Cerebellar cortex (tissue), 1 donor: ENCODE measurements around the gene NAP1L4.

ENCODE experiments used
- DNase-seq: peaks from one replicate; pipeline ENCODE4 v3.0.0-alpha.2; 2015; ENCODE audit warnings: low spot score

The NAP1L4 gene

DNA sequence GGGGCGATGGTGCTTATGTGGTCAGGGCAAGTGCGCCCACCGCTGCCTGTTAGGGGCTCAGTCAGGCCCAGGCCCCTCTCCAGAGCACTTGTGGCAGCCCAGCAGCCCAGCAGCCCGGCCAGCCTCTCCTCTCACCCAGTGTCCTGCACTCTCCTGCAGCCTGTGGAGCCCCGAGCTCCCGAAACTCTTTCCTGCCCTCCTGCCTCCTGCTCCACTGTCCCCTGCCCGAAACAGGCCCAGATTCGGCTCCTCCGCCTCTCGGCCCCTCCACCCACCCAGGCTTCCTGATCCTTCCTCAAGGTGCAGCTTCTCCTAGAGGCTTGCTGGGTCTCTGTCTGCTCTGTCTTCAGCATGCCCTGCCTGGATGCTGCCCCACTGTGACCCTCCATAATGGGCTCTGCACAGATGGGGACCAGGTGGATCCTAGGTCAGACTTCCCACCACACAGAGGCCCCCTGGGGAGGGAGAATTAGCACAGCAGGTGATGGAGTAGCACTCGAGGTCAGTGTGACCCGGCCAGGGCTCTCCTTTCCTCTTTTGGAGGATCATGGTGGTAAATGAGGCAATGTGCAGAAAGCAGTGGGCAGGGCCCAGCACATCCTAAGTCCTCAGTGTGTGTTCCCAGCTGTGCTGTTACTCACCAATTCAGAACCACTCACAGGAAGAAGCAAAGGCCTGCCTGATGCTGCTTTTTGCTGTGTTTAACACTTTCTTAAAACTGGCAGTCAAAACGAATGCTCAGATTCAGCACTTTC, 18.6 kb upstream of the NAP1L4 start:
- no peak for DNase-seq

GRCh38 chr11:3010004-3010403, 17.9 kb upstream of the NAP1L4 start:
- DNase-seq = no peak

DNA sequence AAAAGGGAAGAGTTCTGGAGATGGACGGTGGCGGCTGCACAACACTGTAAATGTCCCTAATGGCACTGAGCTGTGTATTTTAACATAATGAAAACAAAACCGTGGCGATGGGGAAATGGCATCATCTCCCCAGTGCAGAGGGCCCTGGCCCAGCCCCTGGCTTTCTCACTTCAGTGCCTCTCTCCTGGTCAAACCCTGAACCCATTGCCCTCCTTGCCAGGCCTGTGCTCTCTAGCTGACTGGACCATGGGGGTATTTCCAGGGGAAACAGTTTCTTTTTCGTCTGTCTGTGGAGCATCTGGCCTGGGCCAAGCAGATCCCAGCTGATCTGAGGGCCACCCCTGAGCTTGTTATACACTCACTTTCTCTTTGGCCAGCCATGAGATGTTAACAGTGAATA, 17.4 kb upstream of the NAP1L4 start:
- DNase-seq = no peak

GRCh38 chr11:3008746-3009336, 16.7 kb upstream of the NAP1L4 start:
- DNase-seq = no peak

DNA sequence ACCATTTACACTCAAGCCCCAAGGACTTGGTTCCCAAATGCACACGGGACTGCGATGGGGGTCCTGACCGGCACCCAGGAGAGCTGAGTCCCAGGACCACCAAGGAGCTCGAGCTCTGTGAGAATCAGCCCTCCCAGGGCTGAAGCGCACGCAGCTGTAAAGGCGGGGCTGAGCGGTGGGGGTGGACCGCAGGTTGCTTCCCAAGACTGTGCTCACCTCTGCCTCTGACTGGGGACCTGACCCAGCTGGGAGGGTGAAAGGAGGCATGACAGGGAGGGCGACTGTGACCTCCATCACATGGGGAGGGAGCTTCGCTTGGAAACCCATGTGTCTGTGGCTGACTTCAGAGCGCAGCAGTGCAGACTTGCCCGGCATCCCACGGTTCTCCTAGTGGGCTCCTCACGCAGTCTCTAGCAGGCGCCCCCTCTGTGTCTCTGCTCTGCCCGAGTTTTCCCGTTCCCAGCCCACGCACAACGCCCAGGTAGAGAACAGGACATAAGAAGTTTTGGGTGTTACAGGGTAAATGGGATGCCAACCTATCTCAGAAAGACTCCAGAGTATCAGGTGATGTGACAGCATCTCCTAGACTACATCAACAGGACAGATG, 15.4 kb upstream of the NAP1L4 start:
- no peak for DNase-seq

DNA sequence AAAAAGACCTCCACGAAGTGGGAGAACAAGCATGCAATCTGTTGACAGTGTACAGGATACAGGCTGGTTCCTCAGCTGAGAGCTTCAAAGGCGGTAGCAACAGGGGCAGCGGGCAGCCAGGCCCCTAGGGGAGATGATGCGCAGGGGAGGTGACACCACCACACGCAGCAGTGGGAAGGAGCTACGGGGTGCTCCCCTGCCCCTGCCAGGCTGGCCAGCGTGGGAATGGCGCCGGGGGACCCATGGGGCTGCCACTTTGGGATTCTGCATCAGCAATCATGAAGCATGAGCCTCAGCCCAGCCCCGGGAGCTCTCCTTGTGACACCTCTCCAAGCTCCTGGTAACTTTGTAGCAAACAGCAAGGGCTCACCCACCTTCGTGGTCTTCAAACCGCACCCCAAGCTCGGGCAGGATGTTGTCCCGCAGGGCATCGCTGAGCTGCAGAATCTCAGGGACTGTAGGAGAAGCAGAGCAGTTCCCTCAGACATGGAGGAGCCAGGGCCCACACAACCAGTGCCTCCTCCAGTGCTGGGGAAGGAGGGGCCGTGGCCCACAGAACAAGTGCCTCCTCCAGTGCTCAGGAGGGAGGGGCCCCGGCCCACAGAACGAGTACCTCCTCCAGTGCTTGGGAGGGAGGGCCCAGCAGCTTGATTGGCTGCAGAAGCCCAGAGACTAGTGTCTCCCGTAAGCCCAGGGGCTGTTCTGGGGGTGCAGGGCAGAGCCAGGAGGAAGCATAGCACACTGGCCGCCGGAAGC, 14.6 kb upstream of the NAP1L4 start:
- no peak for DNase-seq

DNA sequence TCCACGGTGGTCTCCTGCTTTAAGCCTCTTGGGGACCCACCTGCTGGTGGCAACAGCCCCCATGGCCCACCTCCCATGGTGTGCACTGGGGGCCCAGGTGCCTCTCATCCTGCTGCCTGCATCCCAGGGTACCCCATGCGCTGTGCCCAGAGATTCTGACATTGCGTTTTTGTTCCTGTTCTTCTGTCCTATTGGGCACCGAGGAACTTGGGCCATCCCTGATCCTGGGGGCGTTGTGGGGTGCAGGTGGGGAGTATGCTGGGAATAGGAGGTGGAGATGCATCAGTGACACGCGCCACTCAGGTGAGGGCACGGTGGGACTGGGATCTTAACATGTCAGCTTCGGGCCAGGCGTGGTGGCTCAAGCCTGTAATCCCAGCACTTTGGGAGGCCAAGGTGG, 12.4 kb upstream of the NAP1L4 start:
- no peak for DNase-seq

DNA sequence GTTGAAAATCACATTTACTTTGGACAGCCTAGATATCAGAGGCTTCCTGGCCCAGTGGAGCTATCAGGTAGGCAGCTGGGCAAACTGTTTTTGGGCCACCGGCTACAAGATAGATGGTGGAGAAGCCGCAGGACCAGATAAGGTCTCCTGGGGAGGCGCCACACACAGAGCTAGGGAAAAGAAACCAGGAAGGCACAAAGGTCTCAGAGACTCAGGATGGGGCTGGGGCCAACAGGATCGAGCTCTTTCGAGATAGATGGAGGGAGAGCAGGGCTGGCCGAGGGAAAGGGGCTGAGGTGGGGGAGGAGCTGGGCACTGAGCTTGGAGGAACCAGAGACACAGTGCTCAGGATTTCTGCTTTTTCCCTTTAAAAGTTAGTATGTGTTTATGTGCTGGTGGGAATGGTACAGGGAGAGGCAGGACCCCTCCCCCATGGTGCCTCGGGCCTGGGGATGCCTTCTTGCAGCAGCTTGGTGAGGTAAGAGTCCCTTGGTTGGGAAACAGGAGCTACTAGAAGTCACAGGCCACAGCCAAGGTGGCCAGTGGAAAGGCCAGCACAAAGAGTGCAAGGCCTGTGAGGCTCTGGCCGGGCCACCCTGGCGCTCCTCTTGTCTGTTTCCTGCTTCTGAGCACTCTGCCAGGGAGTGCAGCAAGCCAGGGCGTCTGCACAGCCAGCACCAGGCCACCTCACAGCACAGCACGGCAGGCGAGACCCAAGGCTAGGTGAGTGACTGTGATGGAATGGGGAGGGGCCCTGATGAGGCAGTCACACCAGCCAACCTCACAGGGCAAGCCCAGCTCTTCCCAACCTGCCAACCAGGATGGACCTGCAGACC, 11.5 kb upstream of the NAP1L4 start:
- DNase-seq = no peak

DNA sequence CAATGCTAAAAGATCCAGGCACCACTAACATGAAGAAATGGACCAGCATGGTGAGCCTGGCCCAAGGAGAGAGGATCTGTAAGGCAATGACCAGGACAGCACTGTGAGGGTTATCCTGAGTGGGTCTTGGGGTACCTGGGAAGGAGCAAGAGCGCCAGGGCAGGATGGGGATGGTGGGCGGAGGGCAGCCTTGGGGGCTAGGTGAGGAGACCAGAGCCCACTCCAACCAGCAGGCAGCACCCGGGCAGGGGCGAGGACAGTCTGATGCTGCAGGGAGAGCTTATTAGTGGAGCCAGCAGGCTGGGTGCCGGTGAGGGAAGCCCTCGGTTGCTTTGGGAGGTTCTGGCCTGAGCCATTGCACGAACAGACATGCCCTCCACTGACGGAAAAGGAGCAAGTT, 10.7 kb upstream of the NAP1L4 start:
- DNase-seq = no peak

DNA sequence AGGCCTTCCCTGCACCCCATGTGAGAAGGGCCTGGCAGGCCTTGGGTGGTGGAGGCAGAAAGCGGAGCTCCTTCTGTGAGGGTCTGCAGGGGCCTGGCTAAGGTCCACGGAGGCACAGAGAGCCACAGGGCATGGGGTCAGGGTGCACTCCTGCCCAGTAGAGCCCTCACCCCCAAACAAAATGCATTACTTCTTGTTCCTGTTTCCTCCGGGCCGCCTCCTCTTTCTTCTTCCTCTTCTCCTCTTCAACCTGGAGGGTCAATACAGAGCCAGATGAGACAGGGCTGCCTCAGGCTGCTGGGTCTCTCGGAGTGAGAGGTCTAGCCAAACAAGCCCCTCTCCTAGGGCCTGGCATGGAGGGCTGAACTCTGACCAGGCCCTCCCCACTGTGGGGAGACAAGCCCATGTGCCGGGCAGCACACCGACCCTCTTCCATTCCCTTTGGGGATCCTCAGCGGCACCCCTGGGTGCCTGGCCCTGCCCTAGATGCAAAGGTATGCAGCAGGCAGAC, 10.3 kb upstream of the NAP1L4 start:
- no peak for DNase-seq

DNA sequence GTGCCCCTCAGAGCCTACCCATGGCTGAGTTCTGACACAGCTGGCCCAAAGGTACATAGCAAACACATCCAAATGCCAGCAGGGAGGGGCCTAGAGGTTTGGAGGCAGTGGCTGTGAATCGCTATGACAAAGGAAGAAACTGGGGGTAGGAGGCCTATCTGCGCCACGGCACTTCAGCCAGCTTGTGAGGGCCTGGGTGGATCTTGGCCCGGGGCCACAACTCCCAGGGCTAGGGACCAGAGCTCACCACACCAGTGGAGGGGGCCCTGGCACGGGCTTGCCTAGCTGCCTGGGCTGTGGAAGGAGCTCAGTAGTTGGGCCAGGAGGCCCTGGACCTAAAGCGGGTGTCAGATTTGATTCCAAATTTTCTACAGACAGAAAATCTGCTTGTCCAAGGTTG, 9.4 kb upstream of the NAP1L4 start:
- no peak for DNase-seq

- peak; percentile 18 for DNase-seq
These were observed 8.2 kb upstream of the NAP1L4 start for GRCh38 chr11:3000032-3000961.

DNA sequence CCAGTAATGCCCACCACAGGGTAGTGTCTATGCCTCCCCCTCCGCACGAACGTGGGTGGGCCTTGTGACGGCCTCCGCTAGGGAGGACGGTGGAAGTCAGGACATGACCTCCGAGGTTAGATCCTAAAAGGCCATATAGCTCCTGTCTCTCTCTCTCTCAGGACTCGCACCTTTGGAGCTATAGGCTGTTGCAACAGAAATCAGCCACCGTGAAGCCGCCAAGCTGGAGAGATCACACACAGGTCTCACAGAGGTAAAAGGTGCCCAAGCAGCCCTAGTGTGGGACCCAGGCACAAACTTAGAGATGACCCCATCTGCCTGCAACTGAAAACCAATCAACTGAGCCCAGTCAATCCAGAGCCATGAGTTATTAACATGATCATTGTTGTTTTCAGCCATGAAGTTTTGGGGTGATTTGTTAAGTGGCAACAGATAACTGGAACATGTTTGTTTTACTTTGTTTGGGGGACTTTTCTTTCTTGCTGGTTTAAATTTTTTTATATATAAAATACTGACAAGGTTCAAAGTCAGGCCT, 7.4 kb upstream of the NAP1L4 start:
- DNase-seq = no peak

- DNase-seq = no peak
These were observed 6.1 kb upstream of the NAP1L4 start for GRCh38 chr11:2998073-2998850.

DNA sequence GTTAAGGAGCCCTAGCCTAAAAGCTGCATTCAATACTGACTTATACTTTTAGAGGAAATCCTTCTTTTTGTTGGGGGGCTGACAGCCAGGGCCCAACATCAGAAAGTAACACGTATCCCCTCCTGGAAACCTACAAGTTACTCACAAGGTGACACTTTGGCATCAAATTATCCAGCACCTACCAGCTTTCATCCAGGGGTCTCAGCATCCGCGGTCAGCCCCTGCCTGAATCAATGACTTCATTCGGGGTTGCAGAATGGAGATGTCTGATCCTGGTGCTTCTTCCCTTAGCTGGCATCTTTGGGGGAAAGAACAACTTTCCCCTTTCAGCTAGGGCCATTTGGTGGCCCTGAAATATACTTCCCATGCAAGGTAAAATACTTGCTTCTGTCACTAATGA, 5.3 kb upstream of the NAP1L4 start:
- DNase-seq = no peak

DNA sequence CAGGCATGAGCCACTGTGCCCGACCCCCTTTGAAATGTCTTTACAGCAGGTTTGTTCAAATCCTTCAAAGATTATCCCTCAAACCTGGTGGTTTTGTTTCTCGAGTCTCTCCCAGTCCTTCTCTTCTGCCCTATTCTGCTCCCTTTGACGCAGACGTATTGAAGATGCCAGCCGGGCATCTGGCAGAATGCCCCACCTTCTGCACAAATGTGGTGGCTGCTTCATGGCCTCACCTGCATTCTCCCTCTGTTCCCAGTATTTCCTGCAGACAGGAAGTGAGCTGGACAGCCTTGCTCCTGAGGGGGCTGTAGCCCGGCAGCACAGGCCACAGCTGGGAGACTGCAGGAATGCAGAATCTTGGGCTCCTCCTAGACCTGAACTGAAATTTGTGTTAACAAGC, 4.8 kb upstream of the NAP1L4 start:
- no peak for DNase-seq

GRCh38 chr11:2995893-2996554, 3.9 kb upstream of the NAP1L4 start:
- no peak for DNase-seq

DNA sequence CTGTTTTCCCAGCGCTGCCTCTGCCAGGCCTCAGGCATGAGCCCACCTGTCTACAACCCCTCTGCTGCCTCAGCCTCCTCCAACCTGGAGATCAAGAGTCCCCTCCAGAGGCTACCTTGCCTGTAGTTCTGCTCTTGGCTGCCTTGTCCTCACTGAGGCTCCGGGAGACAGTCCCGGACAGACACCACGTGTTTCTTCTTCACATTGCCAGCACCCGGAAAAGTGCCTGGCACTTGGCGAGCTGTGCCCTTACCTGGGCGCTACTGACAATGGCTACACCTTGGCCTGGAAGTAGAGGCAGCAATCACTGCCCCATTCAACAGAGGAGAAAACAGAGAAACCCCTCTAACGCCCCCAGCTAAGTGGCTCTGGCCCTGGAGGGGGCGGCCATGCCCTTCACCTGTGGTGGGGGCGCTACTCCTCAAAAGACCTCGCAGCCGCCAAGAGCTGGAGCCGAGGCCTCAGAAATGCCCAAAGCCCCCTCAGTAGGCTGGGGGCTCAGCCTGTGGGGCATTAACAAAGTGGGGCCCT, 3.0 kb upstream of the NAP1L4 start:
- no peak for DNase-seq

DNA sequence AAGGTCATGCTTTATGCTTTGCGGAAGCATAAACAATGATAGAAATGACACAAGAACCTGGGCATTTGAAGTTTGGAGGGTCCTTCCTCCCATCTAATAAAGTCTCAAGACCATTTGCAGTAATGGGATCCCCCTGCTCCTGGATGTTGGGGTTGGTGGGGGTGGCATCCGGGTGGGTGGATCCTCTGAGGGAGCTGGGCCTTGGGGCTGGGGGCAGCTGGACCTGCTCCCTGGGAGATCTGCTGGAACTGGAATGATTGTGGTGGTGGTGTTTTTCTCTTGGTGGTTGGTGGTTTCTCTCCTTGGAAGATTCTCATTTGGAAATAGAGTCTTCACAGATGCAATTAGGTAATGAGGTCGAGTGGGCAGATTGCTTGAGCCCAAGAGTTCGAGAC, 2.2 kb upstream of the NAP1L4 start:
- DNase-seq = no peak
